ENCODE results near the gene LRP4.

- TF ChIP-seq POLR2A (IDR thresholded peaks at IDR 0.05), result no peak
- no peak for TF ChIP-seq CTCF (IDR thresholded peaks at IDR 0.05)
- no peak for TF ChIP-seq POLR2AphosphoS5 (IDR thresholded peaks at IDR 0.05)
- TF ChIP-seq EP300 (IDR thresholded peaks at IDR 0.05), result no peak
These were observed 82.5 kb downstream of the LRP4 start for GRCh38 chr11:46835897-46836296.

Measured in sigmoid colon (tissue), 4 donors.